K562 (cell line): ENCODE results near the gene FRRS1. TPM values are rescaled to one million over a fixed set of nuclear protein-coding genes. Genes with fewer than 3 reads are reported as not detected.
A peak's percentile ranks its signal among the peaks of the same experiment; 100 is the strongest.

ENCODE experiments used
- ATAC-seq: fragments of 200-7000 bp; cut with Tn5 transposase; 3 replicates; pipeline ENCODE4 v1.9.1; 2020; ENCODE audit warnings: moderate library complexity
- BruUV-seq: library from RNA; stranded (reverse); fragments of 400-500 nt; replicated peaks from 2 replicates; lab custom pipeline; 2021; lab: Mats Ljungman, UMichigan
- CTCF ChIA-PET: fragments of 300-600 bp; formaldehyde crosslinking; extraction: SDS; loops from one replicate; lab custom pipeline; 2021; ENCODE audit warnings: low intra/inter-chr PET ratio; lab: Yijun Ruan, JAX
- POLR2A ChIA-PET: fragments of 300-600, 350-650 bp; sonication (Branson Sonifier 250); formaldehyde crosslinking; extraction: SDS; loops from one replicate; lab custom pipeline; 2021; ENCODE audit warnings: antibody characterized with exemption, inconsistent platforms; lab: Yijun Ruan, JAX
- DNase-seq, 4 experiments: peaks; one replicate each; pipeline versions ENCODE4 v3.0.0 to v3.0.0-alpha.2; 2011 to 2018; ENCODE audit warnings: low spot score in 3 of 4, mixed read lengths in 3 of 4; ENCODE audit errors: extremely low read depth in 1 of 4
- FAIRE-seq: peaks from 2 replicates; lab custom pipeline; 2011; peaks lifted over from hg19 to GRCh38; lab: Jason Lieb, UNC
- H2AFZ ChIP-seq: 2 replicates; pipeline ENCODE4 v1.6.0; 2011; ENCODE audit warnings: low read depth, low read length, control low read depth, inconsistent platforms
- H3K27ac ChIP-seq: fragments of 200-600 bp; 3 replicates; pipeline ENCODE4 v1.8.0; 2011; ENCODE audit warnings: low read depth, mild to moderate bottlenecking, control low read depth, inconsistent platforms, low read length, moderate library complexity, mixed read lengths; ENCODE audit errors: extremely low read depth
- H3K27me3 ChIP-seq, 2 experiments: fragments of 300-600 bp in 1 of 2; 2 replicates in 1 of 2; 3 replicates in 1 of 2; pipeline versions ENCODE4 v1.6.0 to v1.8.0; 2011; ENCODE audit warnings: inconsistent platforms in 2 of 2, low read length in 2 of 2, mild to moderate bottlenecking in 1 of 2, mixed read lengths in 1 of 2, moderate library complexity in 1 of 2; ENCODE audit not compliant: control insufficient read depth in 2 of 2, insufficient read depth in 2 of 2
- H3K36me3 ChIP-seq: fragments of 300-600 bp; 3 replicates; pipeline ENCODE4 v1.8.0; 2011; ENCODE audit warnings: mild to moderate bottlenecking, low read length, inconsistent platforms; ENCODE audit not compliant: control insufficient read depth, insufficient read depth
- H3K4me1 ChIP-seq, 2 experiments: fragments of 200-600 bp in 1 of 2; replicated peaks in 1 of 2; 2 replicates in 1 of 2; 3 replicates in 1 of 2; pipeline versions ENCODE4 v1.5.1 to v1.8.0; 2011; ENCODE audit warnings: inconsistent platforms in 2 of 2, low read length in 2 of 2, mild to moderate bottlenecking in 1 of 2, mixed read lengths in 1 of 2, moderate library complexity in 1 of 2; ENCODE audit not compliant: control insufficient read depth in 2 of 2, insufficient read depth in 2 of 2
- H3K4me2 ChIP-seq: 2 replicates; pipeline ENCODE4 v1.6.1; 2011; ENCODE audit warnings: low read length, control low read depth, inconsistent platforms, mixed read lengths; ENCODE audit not compliant: insufficient read depth
- H3K4me3 ChIP-seq: fragments of 200-600 bp; sonication (generic), shearing (Covaris generic); 2 replicates; pipeline ENCODE4 v1.5.1; 2016; ENCODE audit warnings: control low read depth, inconsistent platforms
- H3K79me2 ChIP-seq: fragments of 200-600 bp; 3 replicates; pipeline ENCODE4 v1.8.0; 2011; ENCODE audit warnings: low read length, inconsistent platforms; ENCODE audit not compliant: control insufficient read depth, insufficient read depth
- H3K9ac ChIP-seq, 2 experiments: 2 replicates each; pipeline versions ENCODE4 v1.6.0 to v1.6.1; 2011; ENCODE audit warnings: low read depth in 2 of 2, low read length in 2 of 2, control low read depth in 1 of 2, inconsistent platforms in 1 of 2, mild to moderate bottlenecking in 1 of 2, mixed read lengths in 1 of 2; ENCODE audit not compliant: insufficient read depth in 1 of 2
- H3K9me1 ChIP-seq: one replicate; pipeline ENCODE4 v1.6.0; 2011; ENCODE audit warnings: inconsistent platforms, mild to moderate bottlenecking, low read length, moderate library complexity; ENCODE audit not compliant: control insufficient read depth, insufficient read depth
- H3K9me3 ChIP-seq: replicated peaks from 2 replicates; pipeline ENCODE4 v1.5.1; 2011; ENCODE audit warnings: low read depth, low read length, inconsistent platforms; ENCODE audit not compliant: control insufficient read depth, insufficient read depth
- H4K20me1 ChIP-seq: replicated peaks from 2 replicates; pipeline ENCODE4 v1.6.1; 2011; ENCODE audit warnings: low read length, inconsistent platforms, mixed read lengths; ENCODE audit not compliant: control insufficient read depth, insufficient read depth
- CBFA2T2 ChIP-seq: fragments of 450-650 bp; conservative IDR thresholded peaks from 2 replicates; pipeline ENCODE4 v1.6.1; 2017; ENCODE audit warnings: mild to moderate bottlenecking
- CBFA2T3 ChIP-seq: fragments of 450-650 bp; IDR thresholded peaks from 2 replicates; pipeline ENCODE4 v1.6.1; 2017
- CHD2 ChIP-seq: IDR thresholded peaks from 2 replicates; pipeline ENCODE4 v1.6.1; 2011; ENCODE audit warnings: low read depth, low read length
- CREB5 ChIP-seq: fragments of 250-450 bp; sonication (Bioruptor Pico); IDR thresholded peaks from 2 replicates; pipeline ENCODE4 v1.5.0; 2020; ENCODE audit warnings: mild to moderate bottlenecking
- MYC ChIP-seq, 2 experiments: fragments of 250-450 bp in 1 of 2; sonication (Bioruptor Pico) in 1 of 2; IDR thresholded peaks; 2 replicates each; pipeline versions ENCODE4 v1.5.1 to v1.6.1; 2012 to 2021; ENCODE audit warnings: low read depth in 2 of 2, borderline replicate concordance in 1 of 2, improper control_type of control experiment in 1 of 2, low read length in 1 of 2, mild to moderate bottlenecking in 1 of 2, moderate library complexity in 1 of 2
- NR1H2 ChIP-seq: sonication (generic); formaldehyde crosslinking; IDR thresholded peaks from 2 replicates; pipeline ENCODE4 v1.4.0; 2020; ENCODE audit warnings: mild to moderate bottlenecking, missing genetic modification reagents
- RFX5 ChIP-seq: IDR thresholded peaks from 2 replicates; pipeline ENCODE4 v1.6.1; 2011; ENCODE audit warnings: low read depth, mild to moderate bottlenecking, improper control_type of control experiment, low read length
- SMAD4 ChIP-seq: fragments of 250-450 bp; sonication (Bioruptor Pico); conservative IDR thresholded peaks from 2 replicates; pipeline ENCODE4 v1.8.0; 2021; ENCODE audit warnings: inconsistent platforms, mild to moderate bottlenecking, moderate library complexity
- SRSF1 ChIP-seq: fragments of 200-400 bp; formaldehyde crosslinking; IDR thresholded peaks from 2 replicates; pipeline ENCODE4 v1.6.1; 2017; ENCODE audit warnings: mild to moderate bottlenecking, low read depth, low read length, moderate library complexity
- ZNF134 ChIP-seq: fragments of 250-450 bp; sonication (Bioruptor Pico); conservative IDR thresholded peaks from 2 replicates; pipeline ENCODE4 v1.4.0; 2020
- ZNF184 ChIP-seq: sonication (generic); formaldehyde crosslinking; IDR thresholded peaks from 2 replicates; pipeline ENCODE4 v1.5.0; 2020; ENCODE audit warnings: missing genetic modification reagents
- ZNF224 ChIP-seq: sonication (generic); formaldehyde crosslinking; IDR thresholded peaks from 2 replicates; pipeline ENCODE4 v1.8.0; 2022; ENCODE audit warnings: mild to moderate bottlenecking, missing genetic modification reagents
- ZNF444 ChIP-seq: fragments of 250-450 bp; sonication (Bioruptor Pico); IDR thresholded peaks from 2 replicates; pipeline ENCODE4 v1.4.0; 2020; ENCODE audit warnings: mild to moderate bottlenecking, moderate library complexity
- WGBS: fragments of 100-300 bp; shearing (Covaris generic); methylation state at CpG from one replicate; pipeline ENCODE4 v1.1.6; 2016; ENCODE audit warnings: low coverage, mixed read lengths; ENCODE audit not compliant: insufficient coverage; ENCODE audit errors: missing lambda C conversion rate; 5-methylcytosine and 5-hydroxymethylcytosine counted together
- in situ Hi-C: fragments of 300-500 bp; cut with MboI; formaldehyde crosslinking; loops from 4 replicates; pipeline ENCODE4 v1.15.0; 2018; ENCODE audit warnings: inconsistent platforms, mixed read lengths
- intact Hi-C: fragments of 100-400 bp; cut with micrococcal nuclease; formaldehyde crosslinking; loops from 2 replicates; pipeline ENCODE4 v1.14.2; 2022
- polyA plus RNA-seq, 8 experiments: library from polyadenylated mRNA; depleted of rRNA in 4 of 8; stranded (reverse) in 5 of 8; unstranded in 3 of 8; fragments of >200 nt; fragmentation: Nextera tagmentation in 2 of 8; fragmentation: Illumina TruSeq in 1 of 8; extraction: Ambion mirVana in 2 of 8; extraction: Trizol in 1 of 8; gene quantifications; 2 replicates each; pipeline versions ENCODE4 v1.2.1 to v1.2.3, GENCODE V29; 2011 to 2014; ENCODE audit warnings: inconsistent platforms in 1 of 8, missing spikeins in 1 of 8
- total RNA-seq, 7 experiments: library from RNA; depleted of rRNA in 6 of 7; stranded (reverse); fragments of >200 nt in 6 of 7; fragmentation: Illumina TruSeq in 2 of 7; extraction: Trizol in 2 of 7; gene quantifications; 2 replicates each; pipeline versions ENCODE4 v1.2.1 to v1.2.3, GENCODE V29; 2011 to 2021; ENCODE audit warnings: low replicate concordance in 1 of 7
- TF ChIP-seq, protein P1 (sequence below): sonication (generic); IDR thresholded peaks from 2 replicates; pipeline ENCODE4 v1.6.1; 2016
- TF ChIP-seq, protein P2 (sequence below): IDR thresholded peaks from 2 replicates; pipeline ENCODE4 v1.6.1; 2011; ENCODE audit warnings: borderline replicate concordance, low read depth, mild to moderate bottlenecking, moderate library complexity, low read length; ENCODE audit not compliant: insufficient read depth, poor library complexity, severe bottlenecking

The FRRS1 gene
- total and polyA plus RNA-seq, 9 of the 15 experiments (the other 6 are each of a cell fraction or from before 2014, with no cell fraction given): 0.87 to 54.0 (median 23.7) TPM

- ChIA-PET POLR2A (interaction anchor here (0.6 to 1.7 kb wide), 4 partner anchors 11 to 20 kb away, joined by 3 to 6 read pairs (median 3); no protein-coding TSS in a partner anchor), CTCF (no interaction called here)
- no TSS peak for BruUV-seq
- intact Hi-C loops: no loop called here
- Histone ChIP-seq H3K79me2 (peaks cover 50% of the 10 kb centered on the region), H3K27me3 (no peaks in the 10 kb centered on the region), H3K4me1 (peaks cover 9 to 15% of the 10 kb centered on the region in 2 experiments; a peak in 4 of 5 replicates), H4K20me1 (0 out of 2 replicates have a peak, but pooled peaks cover 2% of the 10 kb centered on the region), H3K36me3 (peaks cover 65% of the 10 kb centered on the region), H3K9me3 (no peaks in the 10 kb centered on the region), H3K4me2 (peak overlapping the region; percentile 11; the same call in 1 of the 2 replicates), H3K27ac (peak overlapping the region; percentile 62), H2AFZ (no peak overlapping the region), H3K9ac (peak overlapping the region; percentile 26 to 73; a peak in 3 of 4 replicates), H3K4me3 (no peak overlapping the region), H3K9me1 (no peaks in the 10 kb centered on the region)
- WGBS: 9% methylated on average over 2 of the region's 2 CpGs
- DNase-seq (peak in 1 of 4 experiments; percentile 60), ATAC-seq (peak; percentile 84), FAIRE-seq (peak; percentile 23)
- in situ Hi-C loops: no loop called here
- TF ChIP-seq ZNF224 (no peak), NR1H2 (no peak), ZNF134 (CRISPR knock-in tag) (no peak), ZNF444 (CRISPR knock-in tag) (no peak), MYC (IDR thresholded peaks at IDR 0.05; ENCODE audit: low read depth, low read length) (peak; percentile 43; the same call in 1 of the 2 replicates), MYC (CRISPR knock-in tag; IDR thresholded peaks at IDR 0.05; ENCODE audit: borderline replicate concordance, low read depth) (no peak), CREB5 (CRISPR knock-in tag) (no peak), SMAD4 (CRISPR knock-in tag) (peak; percentile 59; the same call in 1 of the 2 replicates), ZNF184 (CRISPR knock-in tag) (no peak), CBFA2T2 (0 out of 2 replicates have a peak, but pooled peaks have one; percentile 7), CBFA2T3 (peak; percentile 55), RFX5 (no peak), SRSF1 (no peak), CHD2 (no peak)
- TF ChIP-seq, protein P1, sequence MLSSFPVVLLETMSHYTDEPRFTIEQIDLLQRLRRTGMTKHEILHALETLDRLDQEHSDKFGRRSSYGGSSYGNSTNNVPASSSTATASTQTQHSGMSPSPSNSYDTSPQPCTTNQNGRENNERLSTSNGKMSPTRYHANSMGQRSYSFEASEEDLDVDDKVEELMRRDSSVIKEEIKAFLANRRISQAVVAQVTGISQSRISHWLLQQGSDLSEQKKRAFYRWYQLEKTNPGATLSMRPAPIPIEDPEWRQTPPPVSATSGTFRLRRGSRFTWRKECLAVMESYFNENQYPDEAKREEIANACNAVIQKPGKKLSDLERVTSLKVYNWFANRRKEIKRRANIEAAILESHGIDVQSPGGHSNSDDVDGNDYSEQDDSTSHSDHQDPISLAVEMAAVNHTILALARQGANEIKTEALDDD: no peak
- TF ChIP-seq, protein P2, sequence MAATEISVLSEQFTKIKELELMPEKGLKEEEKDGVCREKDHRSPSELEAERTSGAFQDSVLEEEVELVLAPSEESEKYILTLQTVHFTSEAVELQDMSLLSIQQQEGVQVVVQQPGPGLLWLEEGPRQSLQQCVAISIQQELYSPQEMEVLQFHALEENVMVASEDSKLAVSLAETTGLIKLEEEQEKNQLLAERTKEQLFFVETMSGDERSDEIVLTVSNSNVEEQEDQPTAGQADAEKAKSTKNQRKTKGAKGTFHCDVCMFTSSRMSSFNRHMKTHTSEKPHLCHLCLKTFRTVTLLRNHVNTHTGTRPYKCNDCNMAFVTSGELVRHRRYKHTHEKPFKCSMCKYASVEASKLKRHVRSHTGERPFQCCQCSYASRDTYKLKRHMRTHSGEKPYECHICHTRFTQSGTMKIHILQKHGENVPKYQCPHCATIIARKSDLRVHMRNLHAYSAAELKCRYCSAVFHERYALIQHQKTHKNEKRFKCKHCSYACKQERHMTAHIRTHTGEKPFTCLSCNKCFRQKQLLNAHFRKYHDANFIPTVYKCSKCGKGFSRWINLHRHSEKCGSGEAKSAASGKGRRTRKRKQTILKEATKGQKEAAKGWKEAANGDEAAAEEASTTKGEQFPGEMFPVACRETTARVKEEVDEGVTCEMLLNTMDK: no peak
Measured at GRCh38 chr1:99745684-99746083, 20.8 kb downstream of the FRRS1 start.
